Ovary (tissue), 3 donors: Measurements from ENCODE around the gene TMC6.
"Not testable (repeated sequence)": the region's sequence is repeated elsewhere in the genome, so short reads cannot be mapped to it uniquely, and the experiment has no call there.

ENCODE experiments used
- CTCF ChIP-seq, 3 donors: fragments of 450-650 bp in 2 of 3; fragments of 200-600 bp in 1 of 3; IDR thresholded peaks; one replicate each; pipeline versions ENCODE4 v1.5.1 to v1.8.0; 2016 to 2022; ENCODE audit warnings: antibody characterized with exemption in 3 of 3, mild to moderate bottlenecking in 1 of 3
- POLR2A ChIP-seq: fragments of 450-650 bp; IDR thresholded peaks from one replicate; pipeline ENCODE4 v1.6.1; 2017; ENCODE audit warnings: antibody characterized with exemption, mild to moderate bottlenecking, moderate library complexity
- donor health status: DM: no; HTN: no; CAD: no.

GRCh38 chr17:78115803-78116202 lies 12.8 kb downstream of the TMC6 start:
- not testable (repeated sequence) for TF ChIP-seq CTCF (IDR thresholded peaks at IDR 0.05); POLR2A
